Medulla oblongata (tissue), 1 donor: ENCODE data around the gene MIER3.
"Not testable (repeated sequence)": the region's sequence is repeated elsewhere in the genome, so short reads cannot be mapped to it uniquely, and the experiment has no call there.

Source experiments
- DNase-seq: peaks from one replicate; pipeline ENCODE4 v3.0.0-alpha.2; 2015; ENCODE audit errors: extremely low spot score

Gene MIER3

GRCh38 chr5:56951946-56952691, at the start of gene MIER3:
Gene MIER3, minus strand, starts transcription at chr5:56952123. Its CDS starts 21 bp downstream, at chr5:56952102.
- peak; percentile 60 for DNase-seq

- DNase-seq, result no peak
Observed at GRCh38 chr5:56995596-56995995, 43.7 kb upstream of the MIER3 start.

- DNase-seq, result no peak
Observed at GRCh38 chr5:56993241-56993640, 41.3 kb upstream of the MIER3 start.

GRCh38 chr5:56989676-56990075, 37.8 kb upstream of the MIER3 start:
- DNase-seq, result no peak

- DNase-seq, result no peak
Observed at GRCh38 chr5:56988490-56988889, 36.6 kb upstream of the MIER3 start.

- DNase-seq, result no peak
Observed at GRCh38 chr5:56987171-56987570, 35.2 kb upstream of the MIER3 start.

- no peak for DNase-seq
Observed at GRCh38 chr5:56986626-56986947, 34.7 kb upstream of the MIER3 start.

GRCh38 chr5:56985936-56986625, 34.2 kb upstream of the MIER3 start:
- DNase-seq, result no peak

- DNase-seq, result no peak
Observed at GRCh38 chr5:56984445-56984844, 32.5 kb upstream of the MIER3 start.

- DNase-seq, result no peak
Observed at GRCh38 chr5:56983593-56984361, 31.9 kb upstream of the MIER3 start.

- no peak for DNase-seq
Observed at GRCh38 chr5:56981548-56982315, 29.8 kb upstream of the MIER3 start.

- DNase-seq, result no peak
Observed at GRCh38 chr5:56979968-56980367, 28.0 kb upstream of the MIER3 start.

GRCh38 chr5:56979526-56979925, 27.6 kb upstream of the MIER3 start:
- DNase-seq, result not testable (repeated sequence)

GRCh38 chr5:56977822-56978221, 25.9 kb upstream of the MIER3 start:
- DNase-seq, result no peak

- DNase-seq, result no peak
Observed at GRCh38 chr5:56977021-56977420, 25.1 kb upstream of the MIER3 start.

- no peak for DNase-seq
Observed at GRCh38 chr5:56974241-56974640, 22.3 kb upstream of the MIER3 start.

GRCh38 chr5:56973473-56973872, 21.6 kb upstream of the MIER3 start:
- DNase-seq, result no peak

GRCh38 chr5:56971275-56971674, 19.4 kb upstream of the MIER3 start:
- DNase-seq, result no peak

GRCh38 chr5:56964173-56964572, 12.2 kb upstream of the MIER3 start:
- DNase-seq, result no peak

GRCh38 chr5:56963246-56963645, 11.3 kb upstream of the MIER3 start:
- DNase-seq, result no peak

GRCh38 chr5:56962286-56962685, 10.4 kb upstream of the MIER3 start:
- no peak for DNase-seq

- no peak for DNase-seq
Observed at GRCh38 chr5:56961746-56962145, 9.8 kb upstream of the MIER3 start.
